Measurements from ENCODE around the gene IER3. TPM values are rescaled to one million over a fixed set of nuclear protein-coding genes. Genes with fewer than 3 reads are reported as not detected.

Gene IER3
- total and polyA plus RNA-seq, 2 of the 8 experiments (the other 6 are each of a cell fraction or from before 2014, with no cell fraction given): 11.9 to 26.5 TPM

DNA sequence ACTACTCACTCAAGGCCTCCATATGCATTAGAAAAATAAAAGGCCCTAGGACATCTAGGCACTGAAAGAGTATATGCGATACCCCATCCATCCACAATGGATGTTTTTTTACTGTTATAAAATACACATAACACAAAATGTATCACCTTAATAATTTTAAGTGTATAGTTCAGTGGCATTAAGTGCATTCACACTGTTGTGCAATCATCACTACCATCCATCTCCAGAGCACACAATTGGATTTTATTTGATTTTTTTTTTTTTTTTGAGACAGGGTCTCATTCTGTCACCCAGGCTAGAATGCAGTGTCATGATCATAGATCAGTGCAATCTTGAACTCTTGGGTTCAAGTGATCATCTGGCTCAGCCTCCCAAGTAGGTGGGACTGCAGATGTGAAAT, 30.1 kb downstream of the IER3 start:
- Histone ChIP-seq H3K4me2 (ENCODE audit: insufficient read depth in 1 of 2, low read depth in 2 of 2, low read length in 2 of 2) (no peak overlapping the region), H2BK15ac (ENCODE audit: low read length) (no peak overlapping the region), H3K9ac (replicated peaks in 1 of 4; ENCODE audit: extremely low read depth in 1 of 4, low read depth in 3 of 4, low read length in 3 of 4) (no peak overlapping the region), H3K4me3 (ENCODE audit: extremely low read depth in 1 of 4, insufficient read depth in 2 of 4, low read depth in 3 of 4, low read length in 4 of 4) (no peak overlapping the region), H2BK12ac (ENCODE audit: low read depth, low read length) (no peak overlapping the region), H2AK5ac (ENCODE audit: low read depth, low read length) (no peak overlapping the region), H2BK5ac (ENCODE audit: low read depth, low read length) (no peak overlapping the region), H4K8ac (ENCODE audit: extremely low read depth, insufficient read depth, low read length) (no peak overlapping the region), H2BK120ac (replicated peaks; ENCODE audit: low read depth, low read length) (no peak overlapping the region), H3K23me2 (ENCODE audit: low read depth, low read length) (peaks cover 5% of the 10 kb centered on the region), H4K91ac (replicated peaks; ENCODE audit: insufficient read length, low read length) (no peak overlapping the region), H3K4ac (replicated peaks; ENCODE audit: insufficient read length, low read depth, low read length) (no peak overlapping the region), H3K18ac (ENCODE audit: extremely low read depth, low read length) (no peak overlapping the region), H3K9me3 (ENCODE audit: insufficient read depth in 2 of 2, low read depth in 1 of 2, low read length in 1 of 2) (no peaks in the 10 kb centered on the region), H3K36me3 (ENCODE audit: control insufficient read depth in 2 of 4, insufficient read depth in 4 of 4, low read length in 3 of 4) (peaks cover 29 to 46% (median 36%) of the 10 kb centered on the region in 4 experiments), H4K20me1 (replicated peaks in 1 of 2; ENCODE audit: control insufficient read depth in 1 of 2, insufficient read depth in 2 of 2, low read length in 2 of 2) (peaks cover 0 to 5% of the 10 kb centered on the region in 2 experiments), H3K56ac (replicated peaks; ENCODE audit: insufficient read length, low read depth, low read length) (no peak overlapping the region), H2BK20ac (ENCODE audit: low read length) (no peak overlapping the region), H3K79me2 (ENCODE audit: control insufficient read depth in 1 of 2, insufficient read depth in 2 of 2, low read length in 2 of 2) (peaks cover 0 to 16% of the 10 kb centered on the region in 2 experiments; a peak in 2 of 4 replicates), H3K14ac (ENCODE audit: insufficient read length) (no peak overlapping the region), H3K4me1 (replicated peaks in 1 of 4; ENCODE audit: control insufficient read depth in 3 of 4, insufficient read depth in 4 of 4, low read length in 3 of 4) (peaks cover 0 to 2% (median 0%) of the 10 kb centered on the region in 4 experiments; a peak in 6 of 7 replicates), H2AFZ (ENCODE audit: low read length) (no peak overlapping the region), H3K23ac (ENCODE audit: insufficient read length) (no peak overlapping the region), H3K79me1 (ENCODE audit: low read depth, low read length) (peaks cover 3% of the 10 kb centered on the region; the same call in 1 of the 2 replicates), H3K27ac (ENCODE audit: low read depth, low read length) (no peak overlapping the region), H4K5ac (ENCODE audit: insufficient read length, low read depth, low read length) (no peak overlapping the region), H3K27me3 (replicated peaks in 1 of 4; ENCODE audit: control insufficient read depth in 3 of 4, extremely low read depth in 1 of 4, insufficient read depth in 3 of 4, low read length in 3 of 4) (no peaks in the 10 kb centered on the region)
- POLR2A ChIA-PET (ENCODE audit: partially characterized antibody): interaction anchor here (19.5 to 35.9 kb wide), 2 partner anchors 14 to 22 kb away, joined by 337 to 732 read pairs; partner anchors contain the start of genes FLOT1, IER3 and NRM
- DNase-seq (ENCODE audit: low read depth in 1 of 2, low spot score in 2 of 2): no peak
- CTCF ChIA-PET (ENCODE audit: partially characterized antibody): interaction anchor here (1.0 to 2.3 kb wide), 4 partner anchors 10 to 47 kb away, joined by 3 to 8 read pairs (median 4); no protein-coding TSS in a partner anchor
- FAIRE-seq: no peak
- WGBS, 2 experiments (ENCODE audit: extremely low coverage in 1 of 2, insufficient coverage in 1 of 2, insufficient read length in 1 of 2, insufficient replicate concordance in 2 of 2, low coverage in 1 of 2, low lambda C conversion rate in 2 of 2, missing lambda C conversion rate in 1 of 2): 100% methylated on average over 1 of the region's 1 CpG; no CpG with 5 or more reads in 1 of the 2 experiments
- TF ChIP-seq PHF8 (conservative IDR thresholded peaks at IDR 0.05; ENCODE audit: low read depth, low read length): no peak
- TF ChIP-seq SAP30 (IDR thresholded peaks at IDR 0.05; ENCODE audit: insufficient read depth, insufficient replicate concordance, low read length): no peak
- TF ChIP-seq, protein P1, sequence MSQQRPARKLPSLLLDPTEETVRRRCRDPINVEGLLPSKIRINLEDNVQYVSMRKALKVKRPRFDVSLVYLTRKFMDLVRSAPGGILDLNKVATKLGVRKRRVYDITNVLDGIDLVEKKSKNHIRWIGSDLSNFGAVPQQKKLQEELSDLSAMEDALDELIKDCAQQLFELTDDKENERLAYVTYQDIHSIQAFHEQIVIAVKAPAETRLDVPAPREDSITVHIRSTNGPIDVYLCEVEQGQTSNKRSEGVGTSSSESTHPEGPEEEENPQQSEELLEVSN (IDR thresholded peaks at IDR 0.05): no peak
- TF ChIP-seq CBX8 (IDR thresholded peaks at IDR 0.05; ENCODE audit: borderline replicate concordance, low read depth, low read length): no peak
- TF ChIP-seq BRCA1 (IDR thresholded peaks at IDR 0.05; ENCODE audit: low read depth, low read length): no peak
- TF ChIP-seq, protein P2, sequence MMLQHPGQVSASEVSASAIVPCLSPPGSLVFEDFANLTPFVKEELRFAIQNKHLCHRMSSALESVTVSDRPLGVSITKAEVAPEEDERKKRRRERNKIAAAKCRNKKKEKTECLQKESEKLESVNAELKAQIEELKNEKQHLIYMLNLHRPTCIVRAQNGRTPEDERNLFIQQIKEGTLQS (IDR thresholded peaks at IDR 0.05; ENCODE audit: insufficient read depth, low read depth, low read length): no peak
- no peak for TF ChIP-seq SUZ12 (IDR thresholded peaks at IDR 0.05; ENCODE audit: low read length)
- TF ChIP-seq SIX5 (IDR thresholded peaks at IDR 0.05; ENCODE audit: low read depth, low read length): no peak
- no peak for TF ChIP-seq HDAC2 (IDR thresholded peaks at IDR 0.05; ENCODE audit: borderline replicate concordance in 1 of 2, low read depth in 2 of 2, low read length in 2 of 2)
- TF ChIP-seq POLR2A (IDR thresholded peaks at IDR 0.05; ENCODE audit: control extremely low read depth in 1 of 2, low read depth in 2 of 2, low read length in 2 of 2): no peak
- no peak for TF ChIP-seq NRF1 (IDR thresholded peaks at IDR 0.05; ENCODE audit: low read depth, low read length)
- TF ChIP-seq CREB1 (IDR thresholded peaks at IDR 0.05): no peak
- TF ChIP-seq BACH1 (IDR thresholded peaks at IDR 0.05; ENCODE audit: low read length): no peak
